Kidney epithelial cell (primary cell): ENCODE measurements around the gene C1orf116. TPM values are rescaled to one million over a fixed set of nuclear protein-coding genes. Genes with fewer than 3 reads are reported as not detected.

Source experiments
- DNase-seq: peaks from one replicate; pipeline ENCODE4 v3.0.0-alpha.2; 2010; ENCODE audit warnings: low read depth
- H3K27me3 ChIP-seq: 2 replicates; pipeline ENCODE4 v1.6.0; 2011; ENCODE audit warnings: low read length; ENCODE audit not compliant: control insufficient read depth, insufficient read depth
- H3K36me3 ChIP-seq: 2 replicates; pipeline ENCODE4 v1.5.1; 2011; ENCODE audit warnings: low read length; ENCODE audit not compliant: control insufficient read depth, insufficient read depth
- H3K4me3 ChIP-seq: 2 replicates; pipeline ENCODE4 v1.5.1; 2011; ENCODE audit warnings: low read depth, mild to moderate bottlenecking, control low read depth, low read length
- total RNA-seq: library from RNA; depleted of rRNA; stranded (reverse); fragments of >200 nt; gene quantifications from 2 replicates; pipeline ENCODE4 v1.2.3, GENCODE V29; 2015
- TF ChIP-seq, protein P1 (sequence below): IDR thresholded peaks from 2 replicates; pipeline ENCODE4 v1.5.1; 2011; ENCODE audit warnings: mild to moderate bottlenecking, moderate library complexity, low read length, control low read depth, inconsistent platforms; ENCODE audit not compliant: insufficient read depth, poor library complexity, severe bottlenecking

The C1orf116 gene
- total RNA-seq, 1 donor from 2014 or later: 34.1 TPM

DNA sequence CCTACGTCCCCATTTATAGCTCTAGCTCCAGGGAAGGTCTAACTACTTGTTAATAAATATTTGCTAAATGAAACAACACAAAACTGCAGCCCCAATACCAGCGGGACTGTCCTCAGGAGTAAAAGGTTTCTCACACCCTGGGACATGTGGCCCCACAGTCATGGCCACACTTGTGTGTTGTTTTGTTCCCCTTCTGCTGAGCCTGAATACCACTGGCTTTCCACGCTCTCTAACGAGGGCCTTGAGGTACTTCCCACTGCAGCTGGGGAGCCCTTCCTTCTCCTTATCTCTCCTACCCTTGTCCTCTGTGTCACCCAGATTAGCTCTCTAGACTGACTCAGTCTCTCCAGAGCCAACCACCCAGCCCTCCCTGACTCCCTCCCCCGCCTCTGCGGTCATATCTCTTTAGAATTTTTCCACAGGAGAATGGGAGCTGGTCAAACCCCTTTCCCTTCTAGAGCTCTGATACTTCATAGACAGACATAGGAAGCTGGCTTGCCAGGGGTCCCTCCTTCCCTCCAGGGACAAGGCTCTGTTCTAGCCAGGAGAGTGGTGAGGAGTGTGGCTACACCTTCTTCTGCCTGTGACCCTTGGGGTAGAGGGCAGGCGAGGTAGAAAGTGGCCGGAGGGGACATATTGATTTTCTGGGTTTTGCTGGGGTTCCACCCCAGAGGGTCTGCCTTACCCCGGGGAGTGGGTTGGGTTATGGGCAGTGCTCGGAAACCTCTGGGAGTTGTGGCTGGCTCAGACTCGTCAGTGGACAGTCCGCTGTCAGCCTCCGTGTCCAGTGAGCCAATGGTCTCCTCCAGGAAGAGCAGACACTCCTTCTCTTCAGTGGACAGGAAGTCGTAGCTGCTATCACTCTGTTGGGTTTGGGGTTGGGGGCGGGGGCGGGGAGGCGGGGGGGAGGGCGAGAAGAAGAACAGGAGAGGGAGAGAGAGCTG, 8.1 kb downstream of the C1orf116 start:
- DNase-seq: no peak
- H3K36me3 ChIP-seq: no peaks in the 10 kb centered on the region
- TF ChIP-seq, protein P1, sequence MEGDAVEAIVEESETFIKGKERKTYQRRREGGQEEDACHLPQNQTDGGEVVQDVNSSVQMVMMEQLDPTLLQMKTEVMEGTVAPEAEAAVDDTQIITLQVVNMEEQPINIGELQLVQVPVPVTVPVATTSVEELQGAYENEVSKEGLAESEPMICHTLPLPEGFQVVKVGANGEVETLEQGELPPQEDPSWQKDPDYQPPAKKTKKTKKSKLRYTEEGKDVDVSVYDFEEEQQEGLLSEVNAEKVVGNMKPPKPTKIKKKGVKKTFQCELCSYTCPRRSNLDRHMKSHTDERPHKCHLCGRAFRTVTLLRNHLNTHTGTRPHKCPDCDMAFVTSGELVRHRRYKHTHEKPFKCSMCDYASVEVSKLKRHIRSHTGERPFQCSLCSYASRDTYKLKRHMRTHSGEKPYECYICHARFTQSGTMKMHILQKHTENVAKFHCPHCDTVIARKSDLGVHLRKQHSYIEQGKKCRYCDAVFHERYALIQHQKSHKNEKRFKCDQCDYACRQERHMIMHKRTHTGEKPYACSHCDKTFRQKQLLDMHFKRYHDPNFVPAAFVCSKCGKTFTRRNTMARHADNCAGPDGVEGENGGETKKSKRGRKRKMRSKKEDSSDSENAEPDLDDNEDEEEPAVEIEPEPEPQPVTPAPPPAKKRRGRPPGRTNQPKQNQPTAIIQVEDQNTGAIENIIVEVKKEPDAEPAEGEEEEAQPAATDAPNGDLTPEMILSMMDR: no peak

DNA sequence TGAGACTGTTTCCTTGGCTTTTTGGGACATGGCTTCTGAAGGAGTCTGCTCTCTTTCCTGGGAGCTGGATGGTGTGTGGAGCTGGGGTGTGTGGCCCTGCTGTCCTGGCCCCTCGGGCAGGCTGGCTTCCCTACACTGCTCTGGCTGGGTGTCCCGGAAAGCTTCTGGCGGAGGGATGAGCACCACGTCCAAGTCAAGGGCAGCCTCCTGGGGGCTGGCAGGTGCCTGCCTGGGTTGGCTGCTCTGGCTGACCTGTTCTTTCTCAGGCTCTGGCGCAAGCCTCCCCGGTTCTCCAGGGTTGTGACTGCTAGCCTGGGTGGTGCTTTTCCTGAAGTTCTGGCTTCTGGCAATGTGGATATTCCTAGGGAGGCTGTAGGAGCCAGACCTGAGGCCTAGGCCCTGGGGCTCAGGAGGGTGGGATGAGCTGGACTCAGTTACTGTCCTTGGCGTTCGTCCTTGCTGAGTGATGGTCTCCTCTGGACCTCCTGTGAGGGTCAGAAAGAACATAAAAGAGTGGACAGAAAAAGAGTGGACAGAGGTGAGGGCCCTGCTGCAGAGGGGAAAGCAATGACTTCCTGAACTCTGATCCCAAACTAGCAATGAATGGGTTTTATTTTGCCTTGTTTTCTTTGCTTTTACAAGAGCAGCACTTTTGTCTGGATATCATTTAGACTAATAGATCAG, 9.4 kb downstream of the C1orf116 start:
- Histone ChIP-seq H3K4me3 (no peak overlapping the region), H3K36me3 (no peaks in the 10 kb centered on the region), H3K27me3 (no peaks in the 10 kb centered on the region)
- TF ChIP-seq, protein P1: no peak
- DNase-seq: no peak

More for the DNA sequence above, 8.1 kb downstream of the C1orf116 start:
- Histone ChIP-seq H3K27me3 (no peaks in the 10 kb centered on the region), H3K4me3 (no peak overlapping the region)

DNA sequence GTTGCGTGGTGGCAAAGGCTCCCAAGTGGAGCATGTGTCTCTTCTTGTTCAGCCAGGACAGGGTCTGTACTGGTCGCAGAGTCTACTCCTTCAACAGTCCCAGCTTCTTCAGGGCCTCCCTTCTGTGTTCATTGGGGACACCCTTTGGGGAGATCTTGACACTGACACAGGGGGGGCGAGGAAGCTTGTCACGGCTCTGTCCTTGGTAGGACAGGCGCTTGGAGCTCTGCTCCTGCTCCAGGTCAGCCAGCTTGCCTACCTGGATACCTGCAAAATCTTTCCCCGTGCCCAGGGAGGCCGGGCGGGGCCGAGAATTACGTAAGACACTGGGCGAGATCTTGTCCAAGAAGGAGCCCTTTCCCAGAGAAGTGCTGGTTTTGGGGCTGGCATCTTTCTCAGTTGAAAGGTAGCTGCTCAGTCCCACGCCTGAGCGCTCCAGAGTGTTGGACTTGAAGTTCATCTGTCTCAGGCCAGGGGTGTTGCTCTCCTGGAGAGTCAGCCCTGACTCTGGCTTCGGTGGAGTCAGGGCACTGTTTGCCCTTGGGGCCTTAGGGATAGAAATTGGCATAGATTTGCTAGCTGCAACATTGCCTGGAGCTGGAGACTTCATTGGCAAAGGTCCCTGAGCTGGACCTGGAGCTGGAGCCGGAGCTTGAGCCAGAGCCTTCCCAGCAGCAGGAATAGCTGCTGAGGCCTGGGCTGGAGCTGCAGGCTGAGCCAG, 10.5 kb downstream of the C1orf116 start:
- DNase-seq: no peak
- Histone ChIP-seq H3K27me3 (no peaks in the 10 kb centered on the region), H3K4me3 (no peak overlapping the region), H3K36me3 (no peaks in the 10 kb centered on the region)
- TF ChIP-seq, protein P1: no peak

DNA sequence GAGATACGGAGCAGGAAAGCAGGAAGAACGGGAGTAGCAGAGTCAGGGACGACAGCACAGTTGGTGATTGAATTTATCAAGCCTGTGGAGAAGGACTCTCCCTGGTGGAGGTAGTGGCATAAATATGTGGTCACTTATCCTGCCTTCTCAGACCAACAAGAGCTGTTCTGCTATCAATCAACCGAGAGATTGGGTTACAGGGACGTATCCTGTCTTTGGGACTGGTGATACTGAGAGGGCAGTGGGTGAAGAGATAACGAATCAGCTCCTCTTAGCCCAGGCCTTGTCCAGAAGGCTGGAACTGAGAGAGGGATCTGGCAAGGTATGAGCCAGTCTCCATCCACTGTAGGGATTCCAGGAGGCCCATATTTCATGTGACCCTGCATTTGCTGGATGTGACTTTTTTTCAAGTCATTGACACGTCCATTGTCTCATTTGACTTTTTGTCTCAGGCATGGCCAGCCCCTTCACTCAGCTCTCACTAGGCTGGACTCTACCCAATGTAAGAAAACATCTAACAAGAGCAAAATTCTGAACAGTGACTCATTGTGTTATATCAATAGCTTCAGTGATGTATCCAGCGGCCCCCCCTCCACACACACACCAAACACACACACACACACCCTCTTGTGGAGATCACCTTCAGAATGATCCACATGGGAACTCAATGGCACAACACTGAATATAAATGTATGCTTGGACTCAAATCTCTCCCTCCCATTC, 11.3 kb downstream of the C1orf116 start:
- H3K36me3 ChIP-seq: no peaks in the 10 kb centered on the region
- H3K4me3 ChIP-seq: no peak overlapping the region
- TF ChIP-seq, protein P1: no peak
- DNase-seq: no peak
- no peaks in the 10 kb centered on the region for H3K27me3 ChIP-seq

DNA sequence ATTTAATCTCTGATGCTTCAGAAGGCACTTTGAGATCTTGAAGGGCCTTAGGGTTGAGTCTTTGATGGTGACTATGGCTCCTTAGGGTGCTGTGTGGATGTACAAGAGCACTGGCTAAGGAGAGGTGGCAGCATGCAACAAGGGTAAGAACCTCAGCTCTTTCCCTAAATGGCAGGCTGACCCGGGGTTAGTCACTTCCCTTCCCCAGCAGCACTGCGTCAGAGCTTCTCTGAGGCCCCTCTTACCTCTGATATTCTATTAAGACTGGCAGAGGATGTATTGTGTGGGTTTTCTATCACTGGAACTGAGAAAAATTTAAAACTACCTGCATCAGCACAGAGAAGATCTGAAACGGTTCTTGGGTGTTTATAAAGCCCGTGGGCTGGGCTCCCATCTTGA, 11.8 kb downstream of the C1orf116 start:
- Histone ChIP-seq H3K27me3 (no peaks in the 10 kb centered on the region), H3K36me3 (no peaks in the 10 kb centered on the region), H3K4me3 (no peak overlapping the region)
- TF ChIP-seq, protein P1: no peak
- no peak for DNase-seq
